SU-DHL-6 (cell line): ENCODE data around the gene ANTXR1.

Experiments
- CTCF ChIP-seq: fragments of 200-600 bp; sonication (generic); IDR thresholded peaks from one replicate; pipeline ENCODE4 v1.5.1; 2017; ENCODE audit warnings: antibody characterized with exemption, mild to moderate bottlenecking, low read length, moderate library complexity; ENCODE audit not compliant: insufficient read depth, poor library complexity, severe bottlenecking
- EZH2phosphoT487 ChIP-seq: fragments of 200-600 bp; sonication (generic), shearing (Covaris generic); conservative IDR thresholded peaks from 2 replicates; pipeline ENCODE4 v1.6.1; 2018; ENCODE audit warnings: mild to moderate bottlenecking, antibody characterized with exemption, low read length, moderate library complexity, mixed read lengths

- TF ChIP-seq CTCF = no peak
- TF ChIP-seq EZH2phosphoT487 = no peak
Measured at GRCh38 chr2:69170661-69171060, 157.7 kb downstream of the ANTXR1 start.
